OCI-LY1 (cell line): ENCODE measurements around the gene CCDC63.

Source experiments
- H2AFZ ChIP-seq: fragments of 200-600 bp; sonication (generic), shearing (Covaris generic); 2 replicates; pipeline ENCODE4 v1.6.0; 2014; ENCODE audit warnings: antibody characterized with exemption, mild to moderate bottlenecking, low read length
- H3F3A ChIP-seq: fragments of 200-600 bp; sonication (generic), shearing (Covaris generic); 2 replicates; pipeline ENCODE4 v1.6.0; 2014; ENCODE audit warnings: mild to moderate bottlenecking, antibody characterized with exemption, low read length, moderate library complexity; ENCODE audit not compliant: insufficient read depth
- H3K27ac ChIP-seq: fragments of 200-600 bp; sonication (generic); 2 replicates; pipeline ENCODE4 v1.5.1; 2014; ENCODE audit warnings: low read length, mixed run types, mild to moderate bottlenecking, low read depth; ENCODE audit not compliant: poor library complexity, severe bottlenecking
- H3K27me3 ChIP-seq: fragments of 200-600 bp; sonication (generic); 2 replicates; pipeline ENCODE4 v1.6.0; 2014; ENCODE audit warnings: antibody characterized with exemption, mild to moderate bottlenecking, low read length, moderate library complexity; ENCODE audit not compliant: insufficient read depth
- H3K36me3 ChIP-seq: fragments of 200-600 bp; sonication (generic); 2 replicates; pipeline ENCODE4 v1.6.1; 2014; ENCODE audit warnings: mild to moderate bottlenecking, antibody characterized with exemption, low read length, moderate library complexity, mixed read lengths; ENCODE audit not compliant: insufficient read depth
- H3K4me1 ChIP-seq: fragments of 200-600 bp; sonication (generic); 2 replicates; pipeline ENCODE4 v1.5.1; 2014; ENCODE audit warnings: mild to moderate bottlenecking, low read length, moderate library complexity; ENCODE audit not compliant: insufficient read depth, severe bottlenecking
- H3K4me2 ChIP-seq: fragments of 200-600 bp; sonication (generic), shearing (Covaris generic); 2 replicates; pipeline ENCODE4 v1.6.1; 2014; ENCODE audit warnings: low read length
- H3K4me3 ChIP-seq: fragments of 200-600 bp; sonication (generic); 2 replicates; pipeline ENCODE4 v1.5.1; 2014; ENCODE audit warnings: low read length, low read depth, mild to moderate bottlenecking, mixed read lengths; ENCODE audit not compliant: poor library complexity, severe bottlenecking
- H3K79me2 ChIP-seq: fragments of 200-600 bp; shearing (Covaris generic); 2 replicates; pipeline ENCODE4 v1.6.1; 2016; ENCODE audit warnings: mixed run types, low read length, mixed read lengths; ENCODE audit not compliant: insufficient read depth
- H3K9ac ChIP-seq: fragments of 200-600 bp; sonication (generic), shearing (Covaris generic); 2 replicates; pipeline ENCODE4 v1.6.1; 2014; ENCODE audit warnings: mild to moderate bottlenecking, low read length, mixed read lengths
- H3K9me2 ChIP-seq: fragments of 200-600 bp; sonication (generic), shearing (Covaris generic); 2 replicates; pipeline ENCODE4 v1.6.1; 2014; ENCODE audit warnings: low read depth, mild to moderate bottlenecking, low read length, mixed read lengths
- H3K9me3 ChIP-seq: fragments of 200-600 bp; shearing (Covaris generic); 2 replicates; pipeline ENCODE4 v1.6.1; 2014; ENCODE audit warnings: low read length, mixed read lengths
- H4K20me1 ChIP-seq: fragments of 200-600 bp; sonication (generic), shearing (Covaris generic); 2 replicates; pipeline ENCODE4 v1.6.0; 2016; ENCODE audit warnings: mild to moderate bottlenecking, low read length; ENCODE audit not compliant: insufficient read depth
- EZH2 ChIP-seq: fragments of 200-600 bp; sonication (generic), shearing (Covaris generic); IDR thresholded peaks from 2 replicates; pipeline ENCODE4 v1.8.0; 2017; ENCODE audit warnings: borderline replicate concordance, mixed run types, mild to moderate bottlenecking, antibody characterized with exemption, low read length, moderate library complexity, mixed read lengths
- TF ChIP-seq, protein P1 (sequence below): fragments of 200-600 bp; sonication (generic), shearing (Covaris generic); IDR thresholded peaks from 2 replicates; pipeline ENCODE4 v1.5.1; 2017; ENCODE audit warnings: mild to moderate bottlenecking, antibody characterized with exemption, low read length, moderate library complexity, mixed read lengths

Gene CCDC63

DNA sequence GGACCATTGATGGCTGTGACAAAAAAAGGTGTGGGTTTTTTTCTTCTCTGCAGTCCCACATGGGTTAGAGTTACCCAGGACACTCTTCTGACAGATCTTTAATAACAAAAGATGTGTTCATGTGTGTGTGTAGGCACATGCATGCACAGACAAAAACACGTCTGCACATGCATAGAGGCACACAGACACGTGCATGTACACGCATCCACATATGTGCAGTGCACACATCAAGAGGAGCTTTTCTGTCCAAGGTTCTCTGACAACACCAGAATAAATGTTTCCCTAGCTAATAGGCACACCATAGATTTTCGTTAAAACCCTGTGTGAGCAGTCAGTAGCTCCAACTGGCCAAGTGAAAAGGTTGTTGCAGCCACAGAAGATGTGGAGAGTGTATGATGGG is 76.4 kb downstream of the CCDC63 start:
- no peak overlapping the region for H3K4me2 ChIP-seq
- H4K20me1 ChIP-seq: no peaks in the 10 kb centered on the region
- no peaks in the 10 kb centered on the region for H3K9me2 ChIP-seq
- no peak overlapping the region for H3K4me3 ChIP-seq
- H3K9ac ChIP-seq: no peak overlapping the region
- no peaks in the 10 kb centered on the region for H3F3A ChIP-seq
- H3K79me2 ChIP-seq: no peaks in the 10 kb centered on the region
- no peaks in the 10 kb centered on the region for H3K4me1 ChIP-seq
- no peaks in the 10 kb centered on the region for H3K9me3 ChIP-seq
- no peaks in the 10 kb centered on the region for H3K36me3 ChIP-seq
- H3K27me3 ChIP-seq: no peaks in the 10 kb centered on the region
- H2AFZ ChIP-seq: no peak overlapping the region
- no peak for TF ChIP-seq EZH2
- TF ChIP-seq, protein P1, sequence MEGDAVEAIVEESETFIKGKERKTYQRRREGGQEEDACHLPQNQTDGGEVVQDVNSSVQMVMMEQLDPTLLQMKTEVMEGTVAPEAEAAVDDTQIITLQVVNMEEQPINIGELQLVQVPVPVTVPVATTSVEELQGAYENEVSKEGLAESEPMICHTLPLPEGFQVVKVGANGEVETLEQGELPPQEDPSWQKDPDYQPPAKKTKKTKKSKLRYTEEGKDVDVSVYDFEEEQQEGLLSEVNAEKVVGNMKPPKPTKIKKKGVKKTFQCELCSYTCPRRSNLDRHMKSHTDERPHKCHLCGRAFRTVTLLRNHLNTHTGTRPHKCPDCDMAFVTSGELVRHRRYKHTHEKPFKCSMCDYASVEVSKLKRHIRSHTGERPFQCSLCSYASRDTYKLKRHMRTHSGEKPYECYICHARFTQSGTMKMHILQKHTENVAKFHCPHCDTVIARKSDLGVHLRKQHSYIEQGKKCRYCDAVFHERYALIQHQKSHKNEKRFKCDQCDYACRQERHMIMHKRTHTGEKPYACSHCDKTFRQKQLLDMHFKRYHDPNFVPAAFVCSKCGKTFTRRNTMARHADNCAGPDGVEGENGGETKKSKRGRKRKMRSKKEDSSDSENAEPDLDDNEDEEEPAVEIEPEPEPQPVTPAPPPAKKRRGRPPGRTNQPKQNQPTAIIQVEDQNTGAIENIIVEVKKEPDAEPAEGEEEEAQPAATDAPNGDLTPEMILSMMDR: no peak
- no peak overlapping the region for H3K27ac ChIP-seq

DNA sequence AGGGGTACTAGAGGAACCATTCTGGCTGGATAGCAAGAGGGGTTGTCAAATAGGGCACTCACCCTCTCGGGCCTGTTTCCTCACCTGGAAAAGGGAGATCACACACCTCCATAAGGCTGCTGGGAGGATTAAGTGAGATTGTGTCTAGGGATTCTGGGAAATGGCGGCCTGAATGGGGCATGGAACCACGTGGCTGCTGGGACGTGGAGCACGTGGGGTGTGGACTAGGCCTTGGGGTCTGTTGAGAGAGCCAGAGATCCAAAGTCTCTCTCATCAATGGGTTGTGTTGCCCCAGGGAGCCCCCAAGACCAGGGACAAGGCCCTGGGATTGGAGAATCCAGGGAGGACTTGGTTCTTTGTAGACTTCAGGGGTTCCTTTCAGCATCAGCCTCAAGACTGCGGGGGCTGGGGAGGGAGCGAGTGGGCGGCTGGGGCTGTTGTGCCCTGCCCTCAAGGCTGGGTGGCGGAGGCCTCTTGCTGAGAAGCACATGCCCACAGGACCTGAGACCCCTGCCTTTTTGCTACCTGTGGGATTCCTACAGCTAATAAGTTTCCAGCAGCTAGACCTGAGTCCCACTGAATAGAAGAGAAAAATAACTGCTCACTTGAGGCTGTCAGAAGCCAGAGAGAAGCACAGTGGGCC is 77.0 kb downstream of the CCDC63 start:
- no peaks in the 10 kb centered on the region for H4K20me1 ChIP-seq
- no peaks in the 10 kb centered on the region for H3K9me3 ChIP-seq
- H3F3A ChIP-seq: no peaks in the 10 kb centered on the region
- H3K4me1 ChIP-seq: no peaks in the 10 kb centered on the region
- no peak overlapping the region for H3K4me2 ChIP-seq
- no peak overlapping the region for H3K9ac ChIP-seq
- H3K9me2 ChIP-seq: no peaks in the 10 kb centered on the region
- no peak overlapping the region for H2AFZ ChIP-seq
- no peaks in the 10 kb centered on the region for H3K27me3 ChIP-seq
- H3K27ac ChIP-seq: no peak overlapping the region
- H3K36me3 ChIP-seq: no peaks in the 10 kb centered on the region
- H3K4me3 ChIP-seq: no peak overlapping the region
- TF ChIP-seq EZH2: no peak
- TF ChIP-seq, protein P1: no peak
- H3K79me2 ChIP-seq: no peaks in the 10 kb centered on the region

DNA sequence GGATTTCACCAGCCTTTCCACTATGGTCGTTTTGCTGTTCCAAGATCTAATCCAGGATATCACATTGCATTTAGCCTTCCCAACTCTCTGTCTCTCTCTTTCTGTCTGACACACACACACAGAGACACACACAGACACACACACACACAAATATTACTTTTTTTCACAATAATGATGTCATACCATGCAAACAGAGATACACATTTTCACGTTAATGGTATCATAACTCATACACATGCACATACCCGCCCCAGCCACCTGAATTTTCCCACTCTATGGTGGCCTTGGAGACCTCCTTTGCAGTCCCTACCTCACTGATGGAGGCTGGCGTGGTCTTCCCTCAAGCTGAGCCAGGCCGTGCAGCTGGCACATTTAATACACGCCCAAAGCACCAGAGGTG is 80.8 kb downstream of the CCDC63 start:
- Histone ChIP-seq H3K27ac (no peak overlapping the region), H4K20me1 (no peaks in the 10 kb centered on the region), H3K36me3 (no peaks in the 10 kb centered on the region), H3K27me3 (no peaks in the 10 kb centered on the region), H3K4me3 (no peak overlapping the region), H3K9ac (no peak overlapping the region), H3K4me1 (no peaks in the 10 kb centered on the region), H3F3A (no peaks in the 10 kb centered on the region), H3K4me2 (no peak overlapping the region), H3K9me2 (no peaks in the 10 kb centered on the region), H3K79me2 (no peaks in the 10 kb centered on the region), H3K9me3 (no peaks in the 10 kb centered on the region), H2AFZ (no peak overlapping the region)
- TF ChIP-seq EZH2: no peak
- TF ChIP-seq, protein P1: no peak
